ENCODE results near the gene ACOT6. TPM values are rescaled to one million over a fixed set of nuclear protein-coding genes. Genes with fewer than 3 reads are reported as not detected.
A peak's percentile ranks its signal among the peaks of the same experiment; 100 is the strongest.

Gene ACOT6
- total and polyA plus RNA-seq, 8 donors, result not detected

- Histone ChIP-seq H3K27me3 (no peaks in the 10 kb centered on the region), H3K36me3 (no peaks in the 10 kb centered on the region), H3K4me3 (no peak overlapping the region), H3K9me3 (no peaks in the 10 kb centered on the region), H3K27ac (no peak overlapping the region), H3K4me1 (no peaks in the 10 kb centered on the region)
- 89 to 97% (median 92%) methylated on average over 4 of the region's 4 CpGs for WGBS, 5 donors
- no peak for DNase-seq
- TF ChIP-seq EP300 (IDR thresholded peaks at IDR 0.05) (no peak), POLR2AphosphoS5 (IDR thresholded peaks at IDR 0.05) (no peak), POLR2A (IDR thresholded peaks at IDR 0.05) (no peak), CTCF (IDR thresholded peaks at IDR 0.05) (no peak)
- intact Hi-C loops (cut with DNase I; ENCODE audit: low total_unique reads), result no loop called here
Measured at GRCh38 chr14:73623504-73624054, 11.3 kb downstream of the ACOT6 start.

GRCh38 chr14:73625706-73626105 lies 13.4 kb downstream of the ACOT6 start:
- Histone ChIP-seq H3K4me3 (no peak overlapping the region), H3K4me1 (no peaks in the 10 kb centered on the region), H3K36me3 (no peaks in the 10 kb centered on the region), H3K27ac (no peak overlapping the region), H3K9me3 (no peaks in the 10 kb centered on the region), H3K27me3 (no peaks in the 10 kb centered on the region)
- TF ChIP-seq POLR2A (IDR thresholded peaks at IDR 0.05) (no peak), CTCF (IDR thresholded peaks at IDR 0.05) (no peak), EP300 (IDR thresholded peaks at IDR 0.05) (no peak)
- WGBS, 5 donors, result 49 to 68% (median 60%) methylated on average over 1 of the region's 1 CpG
- intact Hi-C loops (cut with DNase I; ENCODE audit: low total_unique reads), result no loop called here
- peak in 1 of 2 donors; percentile 16 for DNase-seq

- 76 to 96% (median 85%) methylated on average over 2 of the region's 2 CpGs for WGBS, 5 donors
- TF ChIP-seq EP300 (IDR thresholded peaks at IDR 0.05), result no peak
- no peak for TF ChIP-seq POLR2AphosphoS5 (IDR thresholded peaks at IDR 0.05)
- no peak for TF ChIP-seq CTCF (IDR thresholded peaks at IDR 0.05)
- no peak for TF ChIP-seq POLR2A (IDR thresholded peaks at IDR 0.05)
- intact Hi-C loops (cut with DNase I; ENCODE audit: low total_unique reads), result no loop called here
Measured at GRCh38 chr14:73627151-73627558, 14.8 kb downstream of the ACOT6 start.

GRCh38 chr14:73630009-73630780 lies 17.9 kb downstream of the ACOT6 start:
- DNase-seq, result no peak
- 77 to 87% (median 85%) methylated on average over 10 of the region's 10 CpGs for WGBS, 5 donors
- no peaks in the 10 kb centered on the region for H3K9me3 ChIP-seq
- H3K4me1 ChIP-seq, result peaks cover 0 to 20% (median 17%) of the 10 kb centered on the region in 4 donors
- TF ChIP-seq POLR2AphosphoS5 (IDR thresholded peaks at IDR 0.05) (no peak), CTCF (IDR thresholded peaks at IDR 0.05) (no peak), POLR2A (IDR thresholded peaks at IDR 0.05) (no peak), EP300 (IDR thresholded peaks at IDR 0.05) (no peak)
- H3K36me3 ChIP-seq, result no peaks in the 10 kb centered on the region
- no peak overlapping the region for H3K27ac ChIP-seq
- intact Hi-C loops (cut with DNase I; ENCODE audit: low total_unique reads), result loop anchor here (10.0 kb wide), 1 partner anchor 115 kb away; no protein-coding TSS in a partner anchor
- H3K27me3 ChIP-seq, result no peaks in the 10 kb centered on the region
- no peak overlapping the region for H3K4me3 ChIP-seq

More at GRCh38 chr14:73627151-73627558, 14.8 kb downstream of the ACOT6 start:
- H3K36me3 ChIP-seq, result no peaks in the 10 kb centered on the region
- H3K27me3 ChIP-seq, result no peaks in the 10 kb centered on the region
- DNase-seq, result no peak
- no peak overlapping the region for H3K4me3 ChIP-seq
- H3K4me1 ChIP-seq, result no peaks in the 10 kb centered on the region
- no peak overlapping the region for H3K27ac ChIP-seq
- H3K9me3 ChIP-seq, result no peaks in the 10 kb centered on the region

Measured in stomach (tissue), 9 donors.